Hepatocyte (in vitro differentiated cells): ENCODE measurements around the gene VOPP1. TPM values are rescaled to one million over a fixed set of nuclear protein-coding genes. Genes with fewer than 3 reads are reported as not detected.

Experiments used
- DNase-seq: peaks from one replicate; pipeline ENCODE4 v3.0.0-alpha.2; 2016; ENCODE audit warnings: low spot score
- H2AFZ ChIP-seq: fragments of 200-600 bp; sonication (generic); 2 replicates; pipeline ENCODE4 v1.6.0; 2016; ENCODE audit warnings: antibody characterized with exemption, mild to moderate bottlenecking
- H3K27ac ChIP-seq: fragments of 200-600 bp; sonication (generic); 2 replicates; pipeline ENCODE4 v1.5.1; 2016; ENCODE audit warnings: mild to moderate bottlenecking
- H3K27me3 ChIP-seq: fragments of 200-600 bp; sonication (generic); 2 replicates; pipeline ENCODE4 v1.6.1; 2016
- H3K36me3 ChIP-seq: fragments of 200-600 bp; sonication (generic); replicated peaks from 2 replicates; pipeline ENCODE4 v1.5.1; 2016; ENCODE audit warnings: low read depth; ENCODE audit not compliant: insufficient read depth
- H3K4me1 ChIP-seq: fragments of 200-600 bp; sonication (generic); 2 replicates; pipeline ENCODE4 v1.5.1; 2016; ENCODE audit warnings: mild to moderate bottlenecking, moderate library complexity; ENCODE audit not compliant: insufficient read depth
- H3K4me2 ChIP-seq: fragments of 200-600 bp; sonication (generic); 2 replicates; pipeline ENCODE4 v1.6.0; 2016
- H3K4me3 ChIP-seq: fragments of 200-600 bp; sonication (generic); 2 replicates; pipeline ENCODE4 v1.5.1; 2016; ENCODE audit warnings: mild to moderate bottlenecking
- H3K79me2 ChIP-seq: fragments of 200-600 bp; sonication (generic); 2 replicates; pipeline ENCODE4 v1.6.0; 2017; ENCODE audit warnings: mild to moderate bottlenecking
- H3K9me2 ChIP-seq: fragments of 200-600 bp; sonication (generic); replicated peaks from 2 replicates; pipeline ENCODE4 v1.6.0; 2017; ENCODE audit warnings: mild to moderate bottlenecking; ENCODE audit not compliant: insufficient read depth
- H3K9me3 ChIP-seq: fragments of 200-600 bp; sonication (generic); 2 replicates; pipeline ENCODE4 v1.5.1; 2016; ENCODE audit warnings: low read depth, mild to moderate bottlenecking
- H4K20me1 ChIP-seq: fragments of 200-600 bp; sonication (generic); 2 replicates; pipeline ENCODE4 v1.6.0; 2016; ENCODE audit warnings: mild to moderate bottlenecking; ENCODE audit not compliant: insufficient read depth, poor library complexity, severe bottlenecking
- CTCF ChIP-seq: fragments of 200-600 bp; sonication (generic); IDR thresholded peaks from 2 replicates; pipeline ENCODE4 v1.5.1; 2016; ENCODE audit warnings: antibody characterized with exemption, mild to moderate bottlenecking; ENCODE audit not compliant: poor library complexity
- EZH2 ChIP-seq: fragments of 200-600 bp; sonication (generic); IDR thresholded peaks from 2 replicates; pipeline ENCODE4 v1.6.1; 2016; ENCODE audit warnings: antibody characterized with exemption, mild to moderate bottlenecking, borderline replicate concordance
- EZH2phosphoT487 ChIP-seq: fragments of 200-600 bp; sonication (generic); IDR thresholded peaks from one replicate; pipeline ENCODE4 v1.6.1; 2018; ENCODE audit warnings: antibody characterized with exemption, mild to moderate bottlenecking, low read depth, moderate library complexity; ENCODE audit not compliant: unreplicated experiment, severe bottlenecking
- WGBS: methylation state at CpG from one replicate; pipeline ENCODE4 v1.1.6; 2016; ENCODE audit warnings: low lambda C conversion rate; ENCODE audit errors: missing lambda C conversion rate; 5-methylcytosine and 5-hydroxymethylcytosine counted together
- polyA plus RNA-seq: library from polyadenylated mRNA; unstranded; fragments of >200 nt; fragmentation: Nextera tagmentation; extraction: Ambion mirVana; gene quantifications from 2 replicates; pipeline ENCODE4 v1.2.1, GENCODE V29; 2016
- total RNA-seq: library from RNA; depleted of rRNA; stranded (reverse); fragments of >200 nt; gene quantifications from 2 replicates; pipeline ENCODE4 v1.2.3, GENCODE V29; 2014

Gene VOPP1
- total and polyA plus RNA-seq, 2 experiments from 2014 or later: 6.5 to 25.3 TPM

GRCh38 chr7:55561690-55562089, 10.6 kb downstream of the VOPP1 start:
- WGBS: 98% methylated on average over 4 of the region's 4 CpGs
- peaks cover 59% of the 10 kb centered on the region for H3K79me2 ChIP-seq
- H3K9me3 ChIP-seq: no peaks in the 10 kb centered on the region
- H3K4me1 ChIP-seq: no peaks in the 10 kb centered on the region
- H3K4me2 ChIP-seq: no peak overlapping the region
- no peaks in the 10 kb centered on the region for H4K20me1 ChIP-seq
- H2AFZ ChIP-seq: no peak overlapping the region
- no peak overlapping the region for H3K4me3 ChIP-seq
- DNase-seq: no peak
- H3K9me2 ChIP-seq: no peaks in the 10 kb centered on the region
- no peak overlapping the region for H3K27ac ChIP-seq
- H3K36me3 ChIP-seq: no peaks in the 10 kb centered on the region
- no peaks in the 10 kb centered on the region for H3K27me3 ChIP-seq
- TF ChIP-seq CTCF (no peak), EZH2phosphoT487 (no peak), EZH2 (no peak)

GRCh38 chr7:55558962-55559920, 13.1 kb downstream of the VOPP1 start:
- Histone ChIP-seq H2AFZ (no peak overlapping the region), H3K79me2 (peaks cover 47% of the 10 kb centered on the region), H3K9me2 (no peaks in the 10 kb centered on the region), H3K4me2 (no peak overlapping the region), H3K9me3 (no peaks in the 10 kb centered on the region), H3K4me3 (no peak overlapping the region), H4K20me1 (no peaks in the 10 kb centered on the region), H3K27me3 (no peaks in the 10 kb centered on the region), H3K4me1 (no peaks in the 10 kb centered on the region), H3K36me3 (no peaks in the 10 kb centered on the region), H3K27ac (no peak overlapping the region)
- TF ChIP-seq EZH2 (no peak), CTCF (no peak), EZH2phosphoT487 (no peak)
- WGBS: 95% methylated on average over 12 of the region's 12 CpGs
- no peak for DNase-seq

GRCh38 chr7:55557666-55558188, 14.6 kb downstream of the VOPP1 start:
- H4K20me1 ChIP-seq: no peaks in the 10 kb centered on the region
- no peak for DNase-seq
- 82% methylated on average over 7 of the region's 7 CpGs for WGBS
- H3K4me2 ChIP-seq: no peak overlapping the region
- H3K9me3 ChIP-seq: no peaks in the 10 kb centered on the region
- no peaks in the 10 kb centered on the region for H3K4me1 ChIP-seq
- H3K27ac ChIP-seq: no peak overlapping the region
- no peaks in the 10 kb centered on the region for H3K9me2 ChIP-seq
- H3K79me2 ChIP-seq: peaks cover 41% of the 10 kb centered on the region
- H3K4me3 ChIP-seq: no peak overlapping the region
- no peak for TF ChIP-seq EZH2
- H3K27me3 ChIP-seq: no peaks in the 10 kb centered on the region
- no peak overlapping the region for H2AFZ ChIP-seq
- H3K36me3 ChIP-seq: no peaks in the 10 kb centered on the region

- no peaks in the 10 kb centered on the region for H3K9me3 ChIP-seq
- no peaks in the 10 kb centered on the region for H3K36me3 ChIP-seq
- H3K4me2 ChIP-seq: no peak overlapping the region
- WGBS: 66% methylated on average over 3 of the region's 3 CpGs
- H3K4me3 ChIP-seq: no peak overlapping the region
- H3K27me3 ChIP-seq: no peaks in the 10 kb centered on the region
- no peak for DNase-seq
- no peaks in the 10 kb centered on the region for H3K9me2 ChIP-seq
- no peak overlapping the region for H2AFZ ChIP-seq
- H3K27ac ChIP-seq: no peak overlapping the region
- H4K20me1 ChIP-seq: no peaks in the 10 kb centered on the region
- no peaks in the 10 kb centered on the region for H3K4me1 ChIP-seq
- no peak for TF ChIP-seq CTCF
- TF ChIP-seq EZH2: no peak
- TF ChIP-seq EZH2phosphoT487: no peak
- peaks cover 36% of the 10 kb centered on the region for H3K79me2 ChIP-seq
These were observed 15.8 kb downstream of the VOPP1 start for GRCh38 chr7:55556492-55556891.
